HG03108 (cell line): ENCODE data around the gene FCRLB.
"Not testable (repeated sequence)": the region's sequence is repeated elsewhere in the genome, so short reads cannot be mapped to it uniquely, and the experiment has no call there.

Experiments
- ATAC-seq: cut with Tn5 transposase; IDR thresholded peaks from one replicate; pipeline ENCODE4 v1.9.1; 2021; ENCODE audit warnings: moderate library complexity; ENCODE audit not compliant: unreplicated experiment

Gene FCRLB

GRCh38 chr1:161719325-161719611, 2.1 kb upstream of the FCRLB start:
- ATAC-seq, result no peak

GRCh38 chr1:161720422-161720821, 922 bp upstream of the FCRLB start:
- ATAC-seq, result no peak

GRCh38 chr1:161721738-161722343, 497 bp downstream of the FCRLB start:
- ATAC-seq, result no peak

- ATAC-seq, result no peak
These were observed 1.1 kb downstream of the FCRLB start for GRCh38 chr1:161722406-161722805.

- ATAC-seq, result no peak
These were observed 2.3 kb downstream of the FCRLB start for GRCh38 chr1:161723459-161724141.

GRCh38 chr1:161725258-161725907, 4.0 kb downstream of the FCRLB start:
- not testable (repeated sequence) for ATAC-seq

- ATAC-seq, result no peak
These were observed 4.6 kb downstream of the FCRLB start for GRCh38 chr1:161725908-161726472.

GRCh38 chr1:161726473-161727255, 5.3 kb downstream of the FCRLB start:
- peak; percentile 41 for ATAC-seq

- ATAC-seq, result no peak
These were observed 6.0 kb downstream of the FCRLB start for GRCh38 chr1:161727256-161727924.

GRCh38 chr1:161728376-161729226, 7.3 kb downstream of the FCRLB start:
- no peak for ATAC-seq

- ATAC-seq, result no peak
These were observed 8.8 kb downstream of the FCRLB start for GRCh38 chr1:161730050-161730564.

GRCh38 chr1:161731241-161731640, 9.9 kb downstream of the FCRLB start:
- ATAC-seq, result no peak

GRCh38 chr1:161731981-161732718, 10.8 kb downstream of the FCRLB start:
- ATAC-seq, result no peak

- no peak for ATAC-seq
These were observed 12.2 kb downstream of the FCRLB start for GRCh38 chr1:161733526-161733925.

GRCh38 chr1:161735837-161736236, 14.5 kb downstream of the FCRLB start:
- ATAC-seq, result no peak

- no peak for ATAC-seq
These were observed 15.1 kb downstream of the FCRLB start for GRCh38 chr1:161736335-161736969.

- ATAC-seq, result no peak
These were observed 16.3 kb downstream of the FCRLB start for GRCh38 chr1:161737625-161738024.

- ATAC-seq, result peak; percentile 59
These were observed 17.4 kb downstream of the FCRLB start for GRCh38 chr1:161738627-161739287.
